SK-MEL-5 (cell line): ENCODE results near the gene RNU6-9. TPM values are rescaled to one million over a fixed set of nuclear protein-coding genes. Genes with fewer than 3 reads are reported as not detected.

ENCODE experiments used
- DNase-seq: peaks from one replicate; pipeline ENCODE4 v3.0.0-alpha.2; 2016; ENCODE audit warnings: low read depth, low spot score
- in situ Hi-C: cut with HindIII; loops from 2 replicates; pipeline ENCODE4 v1.10.0; 2016; ENCODE audit warnings: low sequenced_read_pairs, high pct_unique_total_duplicates, low pct_unique_long_range_greater_than_20kb
- small RNA-seq, 2 experiments: library from RNA; depleted of rRNA; stranded (forward); fragments of <200 nt; gene quantifications; one replicate each; pipeline ENCODE3, GENCODE V24; 2014
- total RNA-seq: library from RNA; depleted of rRNA; stranded (reverse); fragments of >200 nt; shearing (Covaris generic); gene quantifications from 2 replicates; pipeline ENCODE4 v1.2.3, GENCODE V29; 2014; rRNA removed

The RNU6-9 gene
- total RNA-seq, 1 experiment from 2014 or later: not detected

- in situ Hi-C loops: no loop called here
- DNase-seq: no peak
Measured at GRCh38 chr19:937259-937694, 44.0 kb downstream of the RNU6-9 start.

GRCh38 chr19:938233-938923 lies 45.1 kb downstream of the RNU6-9 start:
- in situ Hi-C loops: no loop called here
- no peak for DNase-seq

GRCh38 chr19:939439-939838 lies 46.2 kb downstream of the RNU6-9 start:
- DNase-seq: no peak
- in situ Hi-C loops: no loop called here

GRCh38 chr19:939922-940321 lies 46.6 kb downstream of the RNU6-9 start:
- in situ Hi-C loops: no loop called here
- no peak for DNase-seq

GRCh38 chr19:940591-941291 lies 47.5 kb downstream of the RNU6-9 start:
- DNase-seq: no peak
- in situ Hi-C loops: no loop called here

GRCh38 chr19:941292-942132 lies 48.2 kb downstream of the RNU6-9 start:
- in situ Hi-C loops: no loop called here
- no peak for DNase-seq

- no peak for DNase-seq
- in situ Hi-C loops: no loop called here
Measured at GRCh38 chr19:942133-942645, 48.9 kb downstream of the RNU6-9 start.

Small RNA genes within 50 kb of the gene (small RNA-seq; reads per million reads assigned to genes)
- 2.3 to 3.4 reads per million in 2 experiments for gene RNU6-9

Other genes with a start within 250 kb of the RNU6-9 start
- 29.6 and 30.0 TPM in 2 replicates for gene RNF126, start 230.3 kb upstream of the RNU6-9 start, total RNA-seq
- 6.4 and 7.8 TPM in 2 replicates for gene FSTL3, start 217.1 kb upstream of the RNU6-9 start, total RNA-seq
- gene PRSS57, start 198.0 kb upstream of the RNU6-9 start, total RNA-seq: not detected in 2 replicates
- gene PALM, start 184.5 kb upstream of the RNU6-9 start, total RNA-seq: 4.0 and 4.3 TPM in 2 replicates
- not detected in 2 replicates for gene MISP, start 142.4 kb upstream of the RNU6-9 start, total RNA-seq
- gene PTBP1, start 96.0 kb upstream of the RNU6-9 start, total RNA-seq: 124 and 140 TPM in 2 replicates
- gene PLPPR3, start 71.5 kb upstream of the RNU6-9 start, total RNA-seq: 1.4 and 1.8 TPM in 2 replicates
- not detected in 2 replicates for gene AZU1, start 65.6 kb upstream of the RNU6-9 start, total RNA-seq
- not detected in 2 replicates for gene PRTN3, start 52.5 kb upstream of the RNU6-9 start, total RNA-seq
- not detected in 2 replicates for gene ELANE, start 41.2 kb upstream of the RNU6-9 start, total RNA-seq
- 1.4 and 4.3 TPM in 2 replicates for gene CFD, start 33.8 kb upstream of the RNU6-9 start, total RNA-seq
- 3.2 and 3.9 TPM in 2 replicates for gene MED16, start 297 bp upstream of the RNU6-9 start, total RNA-seq
- 20.0 and 21.0 TPM in 2 replicates for gene R3HDM4, start 19.7 kb downstream of the RNU6-9 start, total RNA-seq
- gene KISS1R, start 23.8 kb downstream of the RNU6-9 start, total RNA-seq: not detected in 2 replicates
- 4.1 and 6.6 TPM in 2 replicates for gene ARID3A, start 32.6 kb downstream of the RNU6-9 start, total RNA-seq
- 24.4 and 36.1 TPM in 2 replicates for gene WDR18, start 90.9 kb downstream of the RNU6-9 start, total RNA-seq
- gene GRIN3B, start 106.9 kb downstream of the RNU6-9 start, total RNA-seq: 0.03 TPM in 1 of 2 replicates, not detected in the other
- 44.8 and 51.8 TPM in 2 replicates for gene TMEM259, start 127.6 kb downstream of the RNU6-9 start, total RNA-seq
- not detected in 2 replicates for gene RNU6-2, start 128.0 kb downstream of the RNU6-9 start, total RNA-seq
- 11.7 and 12.1 TPM in 2 replicates for gene CNN2, start 133.1 kb downstream of the RNU6-9 start, total RNA-seq
- gene ABCA7, start 146.6 kb downstream of the RNU6-9 start, total RNA-seq: 2.3 and 3.3 TPM in 2 replicates
- gene ARHGAP45, start 173.7 kb downstream of the RNU6-9 start, total RNA-seq: 3.3 and 4.9 TPM in 2 replicates
- gene POLR2E, start 201.9 kb downstream of the RNU6-9 start, total RNA-seq: 132 and 150 TPM in 2 replicates
- gene GPX4, start 210.5 kb downstream of the RNU6-9 start, total RNA-seq: 252 and 258 TPM in 2 replicates